Spleen (tissue), 11 donors: ENCODE data around the gene HOXB9. TPM values are rescaled to one million over a fixed set of nuclear protein-coding genes. Genes with fewer than 3 reads are reported as not detected.

Experiments
- DNase-seq: peaks from one replicate; pipeline ENCODE4 v3.0.0-alpha.2; 2020
- H3K27ac ChIP-seq, 8 donors: fragments of 200-600 bp; sonication (generic) in 7 of 8; 1 replicate in 4 of 8; 2 replicates in 4 of 8; pipeline versions ENCODE4 v1.5.0 to v1.8.0; 2016 to 2021; ENCODE audit warnings: inconsistent platforms in 4 of 8, mild to moderate bottlenecking in 4 of 8, moderate library complexity in 1 of 8
- H3K27me3 ChIP-seq, 7 donors: fragments of 200-600 bp; sonication (generic) in 6 of 7; replicated peaks in 1 of 7; 1 replicate in 4 of 7; 2 replicates in 3 of 7; pipeline versions ENCODE4 v1.5.0 to v1.8.0; 2016 to 2021; ENCODE audit warnings: inconsistent platforms in 3 of 7, mild to moderate bottlenecking in 1 of 7
- H3K36me3 ChIP-seq, 6 donors: fragments of 200-600 bp; sonication (generic) in 5 of 6; 1 replicate in 4 of 6; 2 replicates in 2 of 6; pipeline versions ENCODE4 v1.5.0 to v1.8.0; 2016 to 2021; ENCODE audit warnings: inconsistent platforms in 2 of 6
- H3K4me1 ChIP-seq, 6 donors: fragments of 200-600 bp; sonication (generic) in 5 of 6; 1 replicate in 3 of 6; 2 replicates in 3 of 6; pipeline versions ENCODE4 v1.5.0 to v1.8.0; 2016 to 2021; ENCODE audit warnings: inconsistent platforms in 3 of 6
- H3K4me3 ChIP-seq, 8 donors: fragments of 200-600 bp; sonication (generic) in 7 of 8; 1 replicate in 4 of 8; 2 replicates in 4 of 8; pipeline versions ENCODE4 v1.5.0 to v1.8.0; 2016 to 2021; ENCODE audit warnings: inconsistent platforms in 4 of 8, mild to moderate bottlenecking in 4 of 8, moderate library complexity in 2 of 8
- H3K9me3 ChIP-seq, 8 donors: fragments of 200-600 bp; sonication (generic) in 7 of 8; 1 replicate in 4 of 8; 2 replicates in 4 of 8; pipeline versions ENCODE4 v1.5.0 to v1.8.0; 2016 to 2021; ENCODE audit warnings: inconsistent platforms in 4 of 8
- POLR2A ChIP-seq, 3 donors: fragments of 450-650 bp; IDR thresholded peaks; one replicate each; pipeline ENCODE4 v1.5.1; 2017; ENCODE audit warnings: antibody characterized with exemption in 3 of 3, mild to moderate bottlenecking in 1 of 3
- POLR2AphosphoS5 ChIP-seq, 3 donors: sonication (generic); formaldehyde crosslinking; IDR thresholded peaks; one replicate each; pipeline ENCODE4 v1.5.1; 2017; ENCODE audit warnings: antibody characterized with exemption in 3 of 3
- WGBS, 5 donors: extraction: QIAGEN DNeasy Blood & Tissue Kit in 3 of 5; methylation state at CpG; one replicate each; pipeline versions ENCODE4 v1.1.5 to v1.1.7; 2013 to 2018; 5-methylcytosine and 5-hydroxymethylcytosine counted together
- intact Hi-C: fragments of 100-400 bp; cut with DNase I; formaldehyde crosslinking; loops from one replicate; pipeline ENCODE4 v1.15.0; 2023; ENCODE audit warnings: low total_unique reads
- polyA plus RNA-seq, 3 donors: library from polyadenylated mRNA; stranded (reverse); fragments of 200-250 nt; gene quantifications; one replicate each; pipeline ENCODE4 v1.2.1, GENCODE V29; 2013
- total RNA-seq, 7 donors: library from RNA; depleted of rRNA in 3 of 7; stranded (reverse); fragments of >200 nt in 3 of 7; fragmentation: NEBNext Ultra II Directional in 4 of 7; extraction: Animal tissue kit (Norgen Biotek cat#: 25700) in 4 of 7; gene quantifications; one replicate each; pipeline versions ENCODE4 v1.1.0 to v1.2.1, GENCODE V29; 2016 to 2021
- TF ChIP-seq, protein P1 (sequence below), 11 experiments: fragments of 200-600 bp in 7 of 11; fragments of 450-650 bp in 4 of 11; sonication (generic) in 4 of 11; IDR thresholded peaks in 8 of 11; conservative IDR thresholded peaks in 3 of 11; 1 replicate in 7 of 11; 2 replicates in 4 of 11; pipeline versions ENCODE4 v1.4.0 to v1.8.0; 2016 to 2021; ENCODE audit warnings: antibody characterized with exemption in 11 of 11, inconsistent platforms in 4 of 11, mild to moderate bottlenecking in 1 of 11
- donor health status: healthy with polysubstance abuse.
- donor health status: DM: no; HTN: no; CAD: no; lungs with moderate emphysema.
- donor health status: DM: no; HTN: no; CAD: no.
- donor health status: Bipolar disorder and iron deficiency.
- donor health status: healthy.
- donor health status: DM: no; HTN: no; CAD: no.
- donor health status: DM: yes; HTN: yes; CAD: no.

HOXB9 gene
- total and polyA plus RNA-seq, 10 donors = 0.10 to 0.50 (median 0.42) TPM; not detected in 5

DNA sequence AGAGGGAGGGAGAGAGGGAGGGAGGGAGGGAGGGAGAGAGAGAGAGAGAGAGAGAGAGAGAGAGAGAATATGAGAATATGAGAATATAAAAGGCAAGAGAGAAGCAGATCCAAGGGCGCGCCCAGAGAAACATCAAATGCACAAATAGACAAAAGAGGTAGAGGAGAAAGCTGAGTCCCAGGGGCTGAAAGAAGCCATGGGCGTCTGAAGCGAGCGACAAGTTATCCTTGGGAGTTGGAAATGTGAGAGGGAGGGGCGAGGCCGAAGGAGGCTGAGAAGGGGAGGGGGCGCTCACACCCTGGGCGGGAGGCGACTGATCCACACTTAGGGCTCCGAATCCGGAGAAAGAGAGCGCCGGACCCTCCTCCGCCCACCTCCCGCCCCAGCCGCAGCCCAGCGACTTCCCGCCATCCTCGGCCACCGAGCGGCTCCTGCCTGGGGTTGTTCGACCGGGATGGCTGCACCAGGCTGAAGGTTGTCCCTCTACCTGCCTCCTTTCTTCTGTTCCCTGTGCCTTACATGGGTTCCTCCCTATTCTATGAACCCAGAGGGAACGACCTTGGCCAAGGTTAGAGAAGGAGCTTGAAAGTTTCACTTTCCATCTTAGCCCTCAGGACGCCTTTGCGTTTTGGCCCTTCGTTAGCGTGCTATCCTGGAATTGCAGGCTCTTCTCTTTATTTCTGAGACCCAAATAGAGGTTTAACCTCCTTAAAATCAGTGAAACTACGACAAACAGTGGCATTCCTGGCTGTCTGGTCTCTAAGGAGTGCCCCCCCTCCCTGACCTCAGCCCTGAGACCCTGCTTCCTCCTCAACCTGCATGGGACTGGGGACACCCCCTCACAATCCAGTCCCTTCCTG lies 21.2 kb upstream of the HOXB9 start:
- no peaks in the 10 kb centered on the region for H3K9me3 ChIP-seq
- intact Hi-C loops = no loop called here
- peaks cover 10 to 89% (median 59%) of the 10 kb centered on the region in 7 donors for H3K27me3 ChIP-seq
- TF ChIP-seq POLR2AphosphoS5 (IDR thresholded peaks at IDR 0.05) = no peak
- no peak for TF ChIP-seq POLR2A (IDR thresholded peaks at IDR 0.05)
- TF ChIP-seq, protein P1, sequence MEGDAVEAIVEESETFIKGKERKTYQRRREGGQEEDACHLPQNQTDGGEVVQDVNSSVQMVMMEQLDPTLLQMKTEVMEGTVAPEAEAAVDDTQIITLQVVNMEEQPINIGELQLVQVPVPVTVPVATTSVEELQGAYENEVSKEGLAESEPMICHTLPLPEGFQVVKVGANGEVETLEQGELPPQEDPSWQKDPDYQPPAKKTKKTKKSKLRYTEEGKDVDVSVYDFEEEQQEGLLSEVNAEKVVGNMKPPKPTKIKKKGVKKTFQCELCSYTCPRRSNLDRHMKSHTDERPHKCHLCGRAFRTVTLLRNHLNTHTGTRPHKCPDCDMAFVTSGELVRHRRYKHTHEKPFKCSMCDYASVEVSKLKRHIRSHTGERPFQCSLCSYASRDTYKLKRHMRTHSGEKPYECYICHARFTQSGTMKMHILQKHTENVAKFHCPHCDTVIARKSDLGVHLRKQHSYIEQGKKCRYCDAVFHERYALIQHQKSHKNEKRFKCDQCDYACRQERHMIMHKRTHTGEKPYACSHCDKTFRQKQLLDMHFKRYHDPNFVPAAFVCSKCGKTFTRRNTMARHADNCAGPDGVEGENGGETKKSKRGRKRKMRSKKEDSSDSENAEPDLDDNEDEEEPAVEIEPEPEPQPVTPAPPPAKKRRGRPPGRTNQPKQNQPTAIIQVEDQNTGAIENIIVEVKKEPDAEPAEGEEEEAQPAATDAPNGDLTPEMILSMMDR (IDR thresholded peaks at IDR 0.05 in 8 of 11, conservative IDR thresholded peaks at IDR 0.05 in 3 of 11) = no peak
- DNase-seq = no peak
- H3K36me3 ChIP-seq = no peaks in the 10 kb centered on the region
- peak overlapping the region in 3 of 8 donors; percentile 22 to 53 (median 47) for H3K27ac ChIP-seq
- peak overlapping the region; percentile 27 to 72 (median 48) for H3K4me3 ChIP-seq
- WGBS, 5 donors = 1 to 3% (median 2%) methylated on average over 26 to 30 of the region's 30 CpGs
- H3K4me1 ChIP-seq = peaks cover 5 to 33% (median 24%) of the 10 kb centered on the region in 6 donors

DNA sequence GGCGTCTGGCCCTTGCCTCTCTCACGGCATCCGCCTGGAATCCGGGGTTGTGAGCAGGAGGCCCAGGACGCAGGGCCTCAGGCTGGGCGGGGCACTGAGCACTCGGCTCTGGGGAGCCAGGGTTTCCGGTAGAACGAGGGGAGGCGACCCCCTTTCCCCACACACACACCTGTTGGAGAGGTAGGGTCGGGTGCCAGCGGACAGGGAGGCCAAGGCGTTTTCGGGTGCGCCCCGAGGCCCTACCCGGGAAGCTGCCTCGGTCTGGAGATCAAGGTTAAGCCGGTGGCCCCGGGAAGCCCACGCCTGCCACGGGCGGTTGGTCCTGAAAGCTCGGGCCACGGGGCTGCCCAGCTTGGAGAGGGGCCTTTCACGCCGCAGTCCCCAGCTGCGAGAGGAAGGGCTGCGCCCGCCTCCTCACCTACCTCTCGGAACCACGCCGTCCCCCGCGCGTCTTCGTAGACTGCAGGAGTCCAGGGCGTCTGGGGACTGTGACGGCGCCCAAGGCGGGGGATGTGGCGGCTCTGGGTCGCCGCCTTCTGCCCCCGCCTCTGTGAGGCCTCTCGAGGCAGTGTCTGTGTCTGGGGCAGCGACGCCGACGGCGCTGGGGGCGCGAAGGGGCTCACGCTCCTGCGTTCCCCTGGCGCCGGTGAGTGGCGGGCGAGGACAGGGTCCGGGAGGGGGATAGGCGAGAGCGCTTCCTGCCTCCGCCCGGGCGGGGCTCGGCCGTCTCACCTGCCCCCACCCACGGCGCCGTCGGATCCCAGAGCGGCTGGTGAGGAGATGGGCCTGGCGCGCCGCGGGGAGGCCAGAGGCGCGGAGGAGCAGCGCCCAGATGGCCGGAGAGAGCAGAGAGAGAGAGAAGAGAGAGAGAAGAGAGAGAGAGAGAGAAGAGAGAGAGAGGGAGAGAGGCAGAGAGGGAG lies 20.3 kb upstream of the HOXB9 start:
- TF ChIP-seq POLR2A (IDR thresholded peaks at IDR 0.05) (no peak), POLR2AphosphoS5 (IDR thresholded peaks at IDR 0.05) (no peak)
- TF ChIP-seq, protein P1 (IDR thresholded peaks at IDR 0.05 in 8 of 11, conservative IDR thresholded peaks at IDR 0.05 in 3 of 11) = no peak
- H3K27me3 ChIP-seq = peaks cover 14 to 93% (median 68%) of the 10 kb centered on the region in 7 donors
- peak overlapping the region in 3 of 8 donors; percentile 17 to 47 (median 22) for H3K27ac ChIP-seq
- H3K4me3 ChIP-seq = peak overlapping the region; percentile 5 to 72 (median 47)
- intact Hi-C loops = no loop called here
- H3K9me3 ChIP-seq = no peaks in the 10 kb centered on the region
- 4 to 14% (median 5%) methylated on average over 22 to 80 of the region's 80 CpGs for WGBS, 5 donors
- no peak for DNase-seq
- H3K4me1 ChIP-seq = peaks cover 5 to 42% (median 26%) of the 10 kb centered on the region in 6 donors
- H3K36me3 ChIP-seq = no peaks in the 10 kb centered on the region

DNA sequence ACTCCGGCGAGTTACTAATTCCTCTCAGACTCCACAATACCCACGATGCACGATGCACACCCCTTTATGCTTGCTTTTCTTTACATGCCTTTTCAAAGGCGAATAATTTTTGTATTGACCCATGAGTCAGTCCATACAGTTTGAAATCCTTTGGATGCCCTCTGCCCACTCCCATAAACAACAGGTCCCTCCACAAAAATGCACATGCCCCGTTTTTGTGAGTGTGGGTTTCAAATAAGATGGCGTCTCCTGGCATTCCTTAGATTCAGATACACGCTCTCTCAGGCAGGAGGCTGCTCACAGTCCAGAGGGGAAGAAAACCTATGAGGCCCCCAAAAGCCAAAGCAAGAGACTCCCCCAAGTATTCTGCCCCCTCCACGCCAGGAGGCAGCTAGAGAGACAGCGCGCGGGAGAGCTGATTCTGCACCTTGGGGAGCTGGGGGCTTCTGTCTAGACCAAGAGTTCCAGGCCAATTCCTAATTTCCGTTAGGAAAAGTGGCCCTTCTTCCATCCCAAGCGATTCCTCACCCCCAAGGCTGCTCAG lies 19.6 kb upstream of the HOXB9 start:
- peaks cover 5 to 44% (median 26%) of the 10 kb centered on the region in 6 donors for H3K4me1 ChIP-seq
- TF ChIP-seq, protein P1 (IDR thresholded peaks at IDR 0.05 in 8 of 11, conservative IDR thresholded peaks at IDR 0.05 in 3 of 11) = no peak
- no peak for TF ChIP-seq POLR2A (IDR thresholded peaks at IDR 0.05)
- no peak for TF ChIP-seq POLR2AphosphoS5 (IDR thresholded peaks at IDR 0.05)
- H3K36me3 ChIP-seq = no peaks in the 10 kb centered on the region
- no peak for DNase-seq
- no peak overlapping the region for H3K27ac ChIP-seq
- peak overlapping the region in 2 of 8 donors; percentile 46 to 72 for H3K4me3 ChIP-seq
- H3K9me3 ChIP-seq = no peaks in the 10 kb centered on the region
- intact Hi-C loops = no loop called here
- H3K27me3 ChIP-seq = peaks cover 14 to 94% (median 75%) of the 10 kb centered on the region in 7 donors
- WGBS, 5 donors = 52 to 66% (median 60%) methylated on average over 14 of the region's 14 CpGs
